ENCODE data around the gene MMS22L. TPM values are rescaled to one million over a fixed set of nuclear protein-coding genes. Genes with fewer than 3 reads are reported as not detected.

Gene MMS22L
- total and polyA plus RNA-seq, 2 of the 13 experiments (the other 11 are each of a cell fraction or from before 2014, with no cell fraction given): 6.2 to 32.9 TPM

DNA sequence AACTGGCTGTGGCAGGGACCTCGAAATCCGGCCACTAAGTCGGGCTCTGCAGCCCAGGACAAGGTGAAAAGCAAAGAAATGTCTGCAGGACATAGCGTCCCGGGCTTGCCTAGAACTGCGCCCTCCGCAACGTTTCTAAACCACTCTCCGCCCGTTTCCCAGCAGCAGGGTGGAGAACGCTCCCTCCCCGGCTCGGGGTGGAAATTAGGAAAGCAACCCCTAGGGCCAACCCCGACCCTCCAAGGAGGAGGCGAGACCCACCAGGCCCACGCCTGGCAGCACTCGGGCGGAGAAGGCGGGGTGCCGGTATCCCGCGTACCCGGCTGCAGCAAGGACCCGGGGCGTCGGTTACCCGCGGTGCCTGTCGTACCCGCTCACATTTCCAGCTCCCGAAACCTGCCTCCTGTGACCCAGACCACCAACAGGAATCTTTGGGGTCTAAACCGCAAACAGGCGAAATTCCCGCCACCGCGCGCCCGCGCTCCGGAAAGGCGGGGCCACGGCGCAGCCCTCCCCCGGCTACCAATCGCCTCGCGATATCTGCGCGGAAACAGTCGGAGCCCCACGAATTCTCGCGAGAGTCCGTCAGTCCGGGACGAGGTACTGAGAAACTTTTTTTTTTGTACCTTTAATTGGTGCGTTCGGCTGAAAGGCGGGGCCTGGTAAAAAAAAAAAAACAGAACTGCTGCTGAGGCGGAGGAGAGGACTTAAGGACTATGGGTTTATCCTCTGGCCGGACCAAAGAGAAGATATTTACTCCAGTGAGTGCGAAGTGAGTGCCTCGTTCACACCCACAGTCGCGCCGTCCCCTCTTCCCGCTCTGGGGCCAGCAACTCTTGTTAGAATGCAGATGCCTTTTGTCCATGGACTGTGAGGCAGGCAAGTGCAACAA is at the start of gene MMS22L (continued):
- TF ChIP-seq TBX2 (CRISPR knock-in tag; IDR thresholded peaks at IDR 0.05; ENCODE audit: borderline replicate concordance) (peak; percentile 79), ATAD3A (CRISPR knock-in tag; IDR thresholded peaks at IDR 0.05) (no peak), ZNF296 (CRISPR knock-in tag; conservative IDR thresholded peaks at IDR 0.05) (no peak), ATF7-NPFF (CRISPR knock-in tag; IDR thresholded peaks at IDR 0.05; ENCODE audit: low read depth) (no peak), KDM3A (CRISPR knock-in tag; IDR thresholded peaks at IDR 0.05; ENCODE audit: low read depth) (no peak), ZC3H4 (CRISPR knock-in tag; IDR thresholded peaks at IDR 0.05; ENCODE audit: borderline replicate concordance) (no peak), HNRNPK (IDR thresholded peaks at IDR 0.05; ENCODE audit: low read depth, low read length, poor library complexity, severe bottlenecking) (no peak), SIN3A (IDR thresholded peaks at IDR 0.05; ENCODE audit: borderline replicate concordance, low read depth, low read length) (peak; percentile 87; the same call in 1 of the 2 replicates), GATA4 (IDR thresholded peaks at IDR 0.05; ENCODE audit: borderline replicate concordance, low read depth) (0 out of 2 replicates have a peak, but pooled peaks have one; percentile 29), RNF219 (CRISPR knock-in tag; IDR thresholded peaks at IDR 0.05) (no peak), HES4 (CRISPR knock-in tag; IDR thresholded peaks at IDR 0.05; ENCODE audit: borderline replicate concordance) (0 out of 2 replicates have a peak, but pooled peaks have one; percentile 61), LBX2 (CRISPR knock-in tag; IDR thresholded peaks at IDR 0.05; ENCODE audit: borderline replicate concordance) (no peak), ZFP1 (CRISPR knock-in tag; IDR thresholded peaks at IDR 0.05) (no peak), NAIF1 (CRISPR knock-in tag; IDR thresholded peaks at IDR 0.05; ENCODE audit: borderline replicate concordance) (peak; percentile 67; the same call in 1 of the 2 replicates), HOXA3 (CRISPR knock-in tag; IDR thresholded peaks at IDR 0.05) (peak; percentile 54; the same call in 1 of the 2 replicates), NRL (CRISPR knock-in tag; IDR thresholded peaks at IDR 0.05; ENCODE audit: borderline replicate concordance) (peak; percentile 83; the same call in 1 of the 2 replicates), ZNF235 (CRISPR knock-in tag; IDR thresholded peaks at IDR 0.05; ENCODE audit: borderline replicate concordance) (no peak), ASH2L (IDR thresholded peaks at IDR 0.05; ENCODE audit: insufficient read length, low read depth, low read length) (peak; percentile 98), ARID2 (CRISPR knock-in tag; IDR thresholded peaks at IDR 0.05; ENCODE audit: borderline replicate concordance) (peak; percentile 88; the same call in 1 of the 2 replicates), CHCHD3 (CRISPR knock-in tag; IDR thresholded peaks at IDR 0.05) (no peak), ZNF101 (CRISPR knock-in tag; IDR thresholded peaks at IDR 0.05; ENCODE audit: borderline replicate concordance, low read depth) (no peak), CREM (IDR thresholded peaks at IDR 0.05) (no peak), CREM (CRISPR knock-in tag; IDR thresholded peaks at IDR 0.05) (no peak), ZNF75D (CRISPR knock-in tag; IDR thresholded peaks at IDR 0.05; ENCODE audit: borderline replicate concordance) (0 out of 2 replicates have a peak, but pooled peaks have one; percentile 31)
- TF ChIP-seq, protein P1, sequence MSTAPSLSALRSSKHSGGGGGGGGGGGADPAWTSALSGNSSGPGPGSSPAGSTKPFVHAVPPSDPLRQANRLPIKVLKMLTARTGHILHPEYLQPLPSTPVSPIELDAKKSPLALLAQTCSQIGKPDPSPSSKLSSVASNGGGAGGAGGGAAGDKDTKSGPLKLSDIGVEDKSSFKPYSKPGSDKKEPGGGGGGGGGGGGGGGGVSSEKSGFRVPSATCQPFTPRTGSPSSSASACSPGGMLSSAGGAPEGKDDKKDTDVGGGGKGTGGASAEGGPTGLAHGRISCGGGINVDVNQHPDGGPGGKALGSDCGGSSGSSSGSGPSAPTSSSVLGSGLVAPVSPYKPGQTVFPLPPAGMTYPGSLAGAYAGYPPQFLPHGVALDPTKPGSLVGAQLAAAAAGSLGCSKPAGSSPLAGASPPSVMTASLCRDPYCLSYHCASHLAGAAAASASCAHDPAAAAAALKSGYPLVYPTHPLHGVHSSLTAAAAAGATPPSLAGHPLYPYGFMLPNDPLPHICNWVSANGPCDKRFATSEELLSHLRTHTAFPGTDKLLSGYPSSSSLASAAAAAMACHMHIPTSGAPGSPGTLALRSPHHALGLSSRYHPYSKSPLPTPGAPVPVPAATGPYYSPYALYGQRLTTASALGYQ (CRISPR knock-in tag; IDR thresholded peaks at IDR 0.05): no peak

Measured in HepG2 (cell line).